Measurements from ENCODE around the gene UGT1A4.
"Not testable (repeated sequence)": the region's sequence is repeated elsewhere in the genome, so short reads cannot be mapped to it uniquely, and the experiment has no call there.

The UGT1A4 gene

DNA sequence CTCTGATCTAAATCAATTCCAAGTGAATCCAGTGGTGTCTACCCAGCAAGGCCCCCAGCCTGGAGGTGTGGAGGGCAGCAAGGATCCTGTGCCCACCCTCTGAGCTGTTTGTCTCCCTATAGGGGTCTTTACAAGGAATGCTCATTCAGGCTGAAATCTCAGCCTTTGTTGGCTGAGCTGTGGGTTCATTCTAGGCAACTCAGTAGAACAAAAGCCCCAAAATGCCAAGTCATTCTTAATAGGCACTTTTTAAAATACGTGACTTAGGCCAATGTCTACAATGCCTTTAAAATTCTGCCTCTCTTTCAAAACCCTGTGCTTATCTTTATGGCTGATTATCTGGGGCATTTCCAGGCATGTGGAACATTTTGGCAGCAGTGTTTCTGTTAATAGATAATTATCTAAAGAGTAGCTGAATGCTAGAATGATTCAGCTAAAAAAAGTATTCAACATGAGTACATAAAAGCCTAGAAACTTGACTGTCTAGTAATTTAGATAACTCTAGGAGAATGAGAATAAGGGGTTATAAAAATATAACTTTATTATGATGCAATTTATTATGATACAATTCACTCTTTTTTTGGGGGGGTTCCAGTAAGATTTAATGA lies 18.4 kb upstream of the UGT1A4 start:
- no peak for DNase-seq

GRCh38 chr2:233700842-233701241 lies 17.7 kb upstream of the UGT1A4 start:
- DNase-seq, result not testable (repeated sequence)

- DNase-seq, result no peak
Measured at GRCh38 chr2:233702238-233702637, 16.3 kb upstream of the UGT1A4 start.

- no peak for DNase-seq
Measured at GRCh38 chr2:233705911-233706506, 12.5 kb upstream of the UGT1A4 start.

GRCh38 chr2:233706720-233707119 lies 11.8 kb upstream of the UGT1A4 start:
- DNase-seq, result no peak

GRCh38 chr2:233707940-233708644 lies 10.4 kb upstream of the UGT1A4 start:
- DNase-seq, result no peak

DNA sequence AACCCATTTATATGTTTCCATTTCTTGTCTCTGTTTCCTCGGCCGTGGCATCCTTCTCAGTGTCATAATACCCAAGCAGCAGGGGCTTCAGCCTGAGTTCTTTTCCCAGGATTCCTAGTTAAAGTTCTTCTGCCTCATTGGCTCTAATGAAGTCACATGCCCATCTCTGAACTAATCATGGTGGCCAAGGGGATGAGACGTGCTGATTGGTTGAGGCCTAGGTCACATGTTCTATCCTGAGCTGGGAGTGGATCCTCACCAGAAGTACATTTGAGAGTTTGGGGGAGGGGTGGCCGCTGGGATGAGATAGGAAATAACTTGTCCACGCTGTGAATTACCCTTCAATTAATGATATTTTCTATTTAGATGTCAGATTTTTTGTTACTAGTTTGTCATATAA lies 9.6 kb upstream of the UGT1A4 start:
- no peak for DNase-seq

DNA sequence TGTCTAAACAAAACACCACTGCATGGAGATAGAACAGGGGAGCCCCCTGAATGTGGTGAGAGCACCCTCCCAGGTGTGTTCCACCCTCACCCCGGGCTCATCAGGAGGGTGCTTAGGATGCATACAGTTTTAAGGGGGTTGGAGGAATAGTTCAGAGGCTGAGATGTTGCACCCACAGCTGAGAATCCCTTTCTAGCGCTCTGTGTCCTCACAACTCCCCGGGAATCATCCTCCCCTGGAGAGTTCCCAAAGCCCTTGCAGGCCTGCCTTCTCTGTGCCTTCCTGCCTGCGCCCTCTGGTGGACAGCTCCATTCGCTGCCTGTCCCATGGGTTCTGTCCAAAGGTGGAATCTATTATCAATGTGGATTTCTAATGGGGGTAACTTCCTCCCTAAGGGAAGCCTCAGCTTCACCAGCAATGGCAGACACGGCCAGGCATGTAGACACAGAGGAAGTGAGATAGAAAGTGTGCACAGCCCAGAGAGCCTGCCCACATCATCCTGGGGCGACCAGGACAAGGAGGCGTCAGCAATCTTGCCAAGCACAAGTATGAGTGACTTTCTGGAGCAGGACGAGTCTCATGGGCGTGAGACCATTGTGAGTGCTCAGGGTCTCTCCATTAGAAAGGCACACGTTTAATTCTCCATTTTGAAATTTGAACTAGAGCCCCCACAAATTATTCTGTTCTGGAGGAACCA lies 7.1 kb upstream of the UGT1A4 start:
- DNase-seq, result peak; percentile 14 to 26

DNA sequence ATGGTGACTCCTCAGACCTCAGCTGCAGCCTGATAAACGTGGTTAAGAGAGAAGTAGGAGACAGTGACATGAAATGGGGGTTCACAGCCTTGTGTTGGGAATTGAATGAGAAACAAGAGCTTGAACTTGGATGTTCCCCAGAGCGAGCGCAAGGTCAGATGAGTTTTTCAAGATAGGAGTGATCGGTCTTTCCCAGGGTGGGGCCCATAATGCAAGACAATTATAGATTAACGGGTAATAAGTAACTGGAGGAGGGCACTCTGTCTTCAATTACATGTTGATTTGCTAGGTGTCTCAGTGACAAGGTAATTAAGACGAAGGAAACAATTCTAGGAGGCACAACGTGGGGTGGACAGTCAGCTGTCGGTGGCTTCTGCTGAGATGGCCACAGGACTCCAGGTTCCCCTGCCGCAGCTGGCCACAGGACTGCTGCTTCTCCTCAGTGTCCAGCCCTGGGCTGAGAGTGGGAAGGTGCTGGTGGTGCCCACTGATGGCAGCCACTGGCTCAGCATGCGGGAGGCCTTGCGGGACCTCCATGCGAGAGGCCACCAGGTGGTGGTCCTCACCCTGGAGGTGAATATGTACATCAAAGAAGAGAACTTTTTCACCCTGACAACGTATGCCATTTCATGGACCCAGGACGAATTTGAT lies 5.8 kb upstream of the UGT1A4 start, which contains the start of gene UGT1A5:
UGT1A5 (plus strand) TSS at position 297 of the 651 bp plus-strand sequence; CDS start at position 382, 85 bp downstream.
- no peak for DNase-seq

DNA sequence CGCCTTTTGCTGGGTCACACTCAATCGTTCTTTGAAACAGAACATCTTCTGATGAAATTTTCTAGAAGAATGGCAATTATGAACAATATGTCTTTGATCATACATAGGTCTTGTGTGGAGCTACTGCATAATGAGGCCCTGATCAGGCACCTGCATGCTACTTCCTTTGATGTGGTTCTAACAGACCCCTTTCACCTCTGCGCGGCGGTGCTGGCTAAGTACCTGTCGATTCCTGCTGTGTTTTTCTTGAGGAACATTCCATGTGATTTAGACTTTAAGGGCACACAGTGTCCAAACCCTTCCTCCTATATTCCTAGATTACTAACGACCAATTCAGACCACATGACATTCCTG lies 5.3 kb upstream of the UGT1A4 start:
- no peak for DNase-seq

DNA sequence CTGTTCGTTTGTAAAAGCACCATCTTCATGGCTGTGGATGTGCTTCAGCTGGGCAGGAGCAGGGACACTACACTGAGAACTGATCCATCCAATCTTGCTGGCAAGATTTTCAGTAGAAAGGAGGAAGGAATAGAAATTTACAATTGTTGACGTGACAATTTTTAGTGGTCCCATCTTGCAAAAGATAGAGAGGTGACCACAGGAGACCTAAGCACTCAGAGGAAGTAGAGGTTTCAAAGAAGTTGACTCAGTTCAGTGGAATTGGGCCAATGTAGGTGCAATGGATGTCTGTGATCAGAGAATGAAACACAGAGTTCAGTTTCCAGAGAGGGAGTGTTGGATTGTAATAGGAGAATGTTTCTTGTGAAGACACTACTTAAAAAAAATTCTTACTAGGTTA lies 4.4 kb upstream of the UGT1A4 start:
- DNase-seq, result no peak

- no peak for DNase-seq
Measured at GRCh38 chr2:233728723-233729301, 10.3 kb downstream of the UGT1A4 start, which contains the start of gene UGT1A3. Gene UGT1A3, plus strand, starts transcription at chr2:233729042. Its CDS starts 85 bp downstream, at chr2:233729127.

DNA sequence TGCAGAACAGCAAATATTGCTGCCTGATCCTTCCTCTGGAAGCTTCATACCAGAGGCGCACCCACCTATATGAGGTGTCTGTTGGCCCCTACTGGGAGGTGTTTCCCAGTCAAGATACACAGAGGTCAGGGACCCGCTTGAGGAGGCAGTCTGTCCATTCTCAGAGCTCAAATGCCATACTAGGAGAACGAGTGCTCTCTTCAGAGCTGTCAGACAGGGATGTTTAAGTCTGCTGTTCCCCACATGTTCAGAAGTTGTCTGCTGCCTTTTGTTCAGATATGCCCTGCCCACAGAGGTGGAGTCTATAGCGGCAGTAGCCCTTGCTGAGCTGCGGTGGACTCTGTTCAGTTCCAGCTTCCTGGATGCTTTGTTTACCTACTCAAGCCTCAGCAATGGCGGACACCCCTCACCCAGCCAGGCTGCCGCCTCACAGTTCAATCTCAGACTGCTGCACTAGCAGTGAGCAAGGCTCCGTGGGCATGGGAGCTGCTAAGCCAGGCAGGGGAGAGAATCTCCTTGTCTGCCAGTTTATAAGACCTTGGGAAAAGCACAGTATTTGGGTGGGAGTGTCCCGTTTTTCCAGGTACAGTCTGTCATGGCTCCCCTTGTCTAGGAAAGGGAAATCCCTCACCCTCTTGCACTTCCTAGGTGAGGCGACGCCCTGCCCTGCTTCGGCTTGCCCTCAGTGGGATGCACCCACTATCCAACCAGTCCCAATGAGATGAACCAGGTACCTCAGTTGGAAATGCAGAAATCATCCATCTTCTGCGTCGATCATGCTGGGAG lies 18.5 kb downstream of the UGT1A4 start:
- DNase-seq, result not testable (repeated sequence)

- no peak for DNase-seq
Measured at GRCh38 chr2:233740870-233741269, 22.3 kb downstream of the UGT1A4 start.

DNA sequence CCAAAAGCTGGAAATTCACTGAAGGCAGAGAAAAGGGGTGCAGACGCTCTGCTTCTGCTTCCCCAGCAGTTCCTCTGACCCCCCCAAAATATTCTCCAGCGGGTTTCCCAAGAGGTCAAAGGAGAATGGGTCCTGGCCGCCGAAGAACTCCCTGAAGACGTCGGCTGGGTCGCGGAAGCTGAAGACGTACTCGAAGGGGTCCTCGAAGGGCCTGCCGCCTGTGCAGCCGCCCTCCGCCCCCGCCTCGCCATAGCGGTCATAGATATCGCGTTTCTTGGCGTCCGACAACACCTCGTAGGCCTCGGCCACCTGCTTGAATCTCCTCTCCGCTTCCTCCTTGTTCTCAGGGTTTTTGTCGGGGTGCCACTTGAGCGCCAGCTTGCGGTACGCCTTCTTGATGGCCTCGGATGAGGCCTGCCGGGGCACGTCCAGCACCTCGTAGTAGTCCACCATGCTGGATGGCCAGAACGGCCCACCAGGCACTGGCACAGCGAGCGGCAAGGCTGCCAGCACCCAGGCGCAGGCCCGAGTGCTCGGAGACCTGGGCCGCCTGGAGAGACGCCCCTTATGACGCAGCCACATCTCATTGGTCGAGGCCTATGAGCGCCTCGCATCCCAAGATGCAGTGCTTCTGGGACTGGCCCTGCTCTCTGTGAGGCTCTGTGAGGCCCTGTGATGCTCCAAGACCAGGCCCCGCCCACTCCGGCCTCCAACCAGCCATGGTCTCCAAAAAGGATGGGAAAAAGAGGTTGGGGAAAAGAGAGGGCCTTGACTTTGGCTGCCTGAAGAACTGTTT lies 25.1 kb downstream of the UGT1A4 start:
- no peak for DNase-seq

GRCh38 chr2:233745073-233745755 lies 26.7 kb downstream of the UGT1A4 start:
- no peak for DNase-seq

DNA sequence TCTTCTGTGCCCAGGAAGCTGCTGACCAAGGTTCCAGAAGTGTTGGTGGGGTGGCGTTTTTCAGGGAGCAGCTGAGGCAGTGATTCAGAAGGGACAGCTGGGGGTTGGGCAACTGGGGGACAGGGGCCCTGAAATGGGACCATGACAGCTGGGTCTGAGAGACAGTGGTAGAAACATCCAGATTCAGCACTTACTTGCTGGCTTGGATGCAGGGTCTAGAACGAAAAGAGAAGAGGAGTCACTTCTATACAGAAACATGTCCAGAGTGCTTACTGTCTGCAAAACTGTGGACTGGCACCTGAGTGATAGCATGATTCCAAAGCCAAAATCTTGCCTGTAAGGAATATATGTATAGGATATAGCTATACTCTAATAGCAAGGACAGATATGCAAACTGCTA lies 27.3 kb downstream of the UGT1A4 start:
- DNase-seq, result not testable (repeated sequence)

- DNase-seq, result no peak
Measured at GRCh38 chr2:233746475-233747282, 28.1 kb downstream of the UGT1A4 start.

DNA sequence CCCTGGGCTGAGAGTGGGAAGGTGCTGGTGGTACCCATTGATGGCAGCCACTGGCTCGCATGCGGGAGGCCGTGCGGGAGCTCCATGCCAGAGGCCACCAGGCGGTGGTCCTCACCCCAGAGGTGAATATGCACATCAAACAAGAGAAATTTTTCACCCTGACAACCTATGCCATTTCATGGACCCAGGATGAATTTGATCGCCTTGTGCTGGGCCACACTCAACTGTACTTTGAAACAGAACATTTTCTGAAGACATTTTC lies 28.7 kb downstream of the UGT1A4 start:
- no peak for DNase-seq

- not testable (repeated sequence) for DNase-seq
Measured at GRCh38 chr2:233750689-233751088, 32.2 kb downstream of the UGT1A4 start.

Measured in bone marrow (tissue), 2 donors.